Epithelial cell of prostate (primary cell): ENCODE results near the gene VPS18.

ENCODE experiments used
- DNase-seq: peaks from one replicate; pipeline ENCODE4 v3.0.0-alpha.2; 2011; ENCODE audit warnings: low read depth, low spot score
- H3K27ac ChIP-seq: fragments of 450-650 bp; 2 replicates; pipeline ENCODE4 v1.5.1; 2017; ENCODE audit warnings: mild to moderate bottlenecking

VPS18 gene

GRCh38 chr15:40915679-40916078 is 21.4 kb downstream of the VPS18 start:
- DNase-seq = no peak
- H3K27ac ChIP-seq = no peak overlapping the region

DNA sequence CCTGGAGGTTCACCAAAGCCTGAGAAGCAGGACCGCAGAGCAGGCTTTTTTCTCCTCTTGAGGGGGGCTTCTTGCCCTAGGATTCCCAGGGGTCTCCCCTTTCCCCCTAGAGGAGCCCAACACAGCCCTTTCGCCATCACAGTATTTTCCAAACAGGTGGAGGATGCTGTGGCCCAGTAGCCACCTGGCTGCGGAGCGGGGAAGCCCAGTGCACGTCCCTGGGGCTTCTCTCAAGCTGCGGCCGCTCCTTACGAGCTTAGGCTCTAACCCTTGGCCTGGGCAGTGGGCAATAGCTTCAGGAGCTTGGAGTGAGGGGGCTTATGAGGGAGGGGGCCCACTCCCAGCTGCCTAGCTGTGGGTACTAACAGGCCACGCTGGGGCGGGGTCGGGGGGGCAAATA is 23.3 kb downstream of the VPS18 start:
- H3K27ac ChIP-seq = no peak overlapping the region
- DNase-seq = no peak

DNA sequence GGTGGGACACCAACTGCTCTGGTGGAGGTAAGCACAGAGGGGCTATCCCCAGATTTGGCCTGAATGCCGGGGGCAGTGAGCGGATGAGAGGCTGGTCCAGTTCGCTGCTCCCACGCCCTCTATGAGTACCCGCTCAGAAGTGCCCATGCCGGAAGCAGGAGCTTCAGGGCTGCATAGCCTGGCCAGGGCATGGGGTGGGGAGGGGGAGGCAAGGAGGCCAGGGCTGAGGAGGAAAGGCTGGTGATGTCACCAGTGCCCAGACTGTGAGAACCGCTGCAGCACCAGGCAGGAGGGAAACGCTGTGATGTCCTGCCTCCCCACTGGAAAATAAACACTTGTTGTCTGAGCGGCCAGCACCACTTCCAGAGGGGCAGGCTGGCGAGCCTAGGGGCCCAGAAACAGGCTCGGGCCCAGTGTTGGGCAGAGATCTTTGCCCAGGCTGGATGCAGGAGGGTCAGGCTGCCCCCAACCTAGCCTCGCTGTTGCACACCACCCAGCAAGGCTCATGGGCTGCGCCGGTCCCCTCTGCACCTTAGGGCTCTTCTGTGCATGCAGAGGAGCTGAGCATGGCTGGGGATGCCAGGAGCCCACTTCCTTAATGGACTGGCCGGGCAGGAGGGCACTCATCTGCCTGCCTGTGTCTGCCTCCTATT is 24.0 kb downstream of the VPS18 start:
- no peak overlapping the region for H3K27ac ChIP-seq
- no peak for DNase-seq

GRCh38 chr15:40918799-40919392 is 24.6 kb downstream of the VPS18 start:
- H3K27ac ChIP-seq = no peak overlapping the region
- DNase-seq = no peak

DNA sequence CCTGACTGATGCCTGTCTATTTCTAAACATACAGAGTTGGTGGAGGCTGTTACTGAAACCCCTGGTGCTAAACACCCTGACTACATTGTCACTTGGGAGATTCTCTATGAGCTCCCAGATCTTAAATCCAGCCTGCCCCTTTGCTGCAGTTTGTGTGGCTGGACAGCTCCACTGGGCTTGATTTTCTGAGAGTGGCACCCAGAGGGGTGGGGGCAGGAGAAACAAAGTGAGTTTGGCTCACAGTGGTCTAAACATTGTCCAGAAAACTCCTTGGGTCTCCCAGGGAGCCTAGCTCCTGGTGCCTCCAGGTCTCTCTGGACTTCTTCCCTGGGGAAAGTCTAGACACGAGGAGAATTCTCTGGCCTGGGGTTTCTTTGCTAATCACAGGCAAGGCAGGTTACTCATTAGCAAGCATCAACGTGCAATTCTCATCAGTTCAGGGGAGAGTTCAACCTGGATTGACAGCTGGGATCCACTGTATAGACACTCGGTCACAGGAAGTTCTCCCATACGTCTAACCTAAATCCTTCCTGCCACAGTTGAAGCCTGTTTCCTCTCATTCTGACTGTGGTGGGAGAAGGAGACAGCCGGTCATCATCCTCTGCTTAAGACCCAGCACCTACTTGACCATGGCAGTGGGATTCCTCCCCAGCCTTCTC is 27.8 kb downstream of the VPS18 start:
- DNase-seq = no peak
- no peak overlapping the region for H3K27ac ChIP-seq

- DNase-seq = no peak
- no peak overlapping the region for H3K27ac ChIP-seq
Measured at GRCh38 chr15:40922608-40923005, 28.4 kb downstream of the VPS18 start.

DNA sequence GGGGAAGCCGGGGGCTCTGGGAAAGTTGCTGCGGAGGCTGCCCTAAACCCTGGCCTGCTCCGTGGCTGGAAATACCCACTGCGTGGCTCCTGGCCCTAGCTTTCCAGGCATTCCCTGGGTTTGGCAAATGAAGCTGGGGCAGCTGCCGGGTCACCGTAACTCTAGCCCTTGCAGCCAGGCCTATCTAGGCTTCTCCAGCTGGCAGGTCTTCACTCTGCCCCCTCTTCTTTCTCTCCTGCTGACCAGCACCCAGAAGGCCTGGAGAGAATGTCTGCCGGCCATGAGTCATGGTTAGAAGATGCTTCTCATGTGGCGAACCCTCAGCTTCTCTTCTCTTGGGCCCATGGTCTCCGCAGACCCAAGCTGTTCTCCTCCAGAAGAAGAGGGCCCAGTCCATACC is 29.3 kb downstream of the VPS18 start:
- H3K27ac ChIP-seq = no peak overlapping the region

DNA sequence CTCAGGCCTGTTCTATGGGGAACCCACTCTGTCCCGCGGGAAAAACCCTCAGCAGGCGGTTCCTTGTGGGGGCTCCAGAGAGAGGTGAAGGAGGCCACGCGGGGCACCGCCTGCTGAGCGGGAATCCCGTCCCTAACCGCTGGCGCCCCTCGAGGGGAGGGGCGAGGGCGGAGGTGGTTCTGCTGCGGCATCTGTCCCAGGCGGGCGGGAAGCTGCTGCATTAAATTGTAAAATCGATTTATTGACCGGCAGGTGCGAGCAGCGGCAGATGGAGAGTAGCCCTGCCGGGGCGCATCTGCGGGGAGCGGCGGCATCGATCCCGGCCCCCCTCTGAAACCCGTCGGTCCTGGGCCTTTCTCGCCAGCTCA is 31.2 kb downstream of the VPS18 start:
- no peak overlapping the region for H3K27ac ChIP-seq
- no peak for DNase-seq

More for the DNA sequence above, 29.3 kb downstream of the VPS18 start:
- DNase-seq = no peak

DNA sequence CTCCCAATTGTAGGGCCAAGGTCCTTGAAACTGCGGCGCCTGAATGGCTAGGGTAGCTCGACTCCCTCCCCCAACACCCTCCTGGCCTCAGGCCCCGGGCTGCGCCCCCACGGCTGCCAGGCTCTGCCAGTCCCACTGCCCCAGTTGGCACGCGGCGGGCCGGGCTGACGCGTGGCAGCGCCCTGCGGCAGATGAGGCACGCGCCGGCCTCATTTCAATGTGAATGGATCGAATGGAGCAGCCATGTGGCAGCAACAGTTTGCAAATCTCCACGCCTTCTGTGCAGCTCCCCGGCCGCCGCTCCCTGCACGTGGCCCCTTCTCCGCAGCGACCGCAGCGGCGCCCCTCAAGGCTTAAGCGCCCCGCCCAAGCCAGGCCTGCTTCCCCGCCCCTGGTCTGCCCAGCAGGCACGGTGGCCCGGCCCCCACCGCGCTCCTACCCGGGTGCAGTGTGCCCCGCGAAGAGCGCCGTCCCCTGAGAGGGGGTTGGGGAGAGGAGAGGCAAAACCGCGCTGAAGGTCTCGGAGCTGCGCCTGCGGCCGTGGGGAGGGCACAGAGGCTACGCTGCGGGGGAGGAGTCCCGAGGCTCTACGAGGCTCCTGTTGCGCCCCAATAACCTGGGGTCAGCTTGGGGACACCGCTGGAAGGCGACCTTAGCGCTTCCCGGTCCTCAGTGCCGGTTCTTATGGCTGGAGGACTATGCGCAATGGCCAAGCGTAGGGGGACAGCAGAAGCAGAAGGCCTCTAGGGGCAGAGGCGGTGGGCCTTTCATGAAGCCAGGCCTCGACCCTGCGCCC is 31.8 kb downstream of the VPS18 start:
- no peak overlapping the region for H3K27ac ChIP-seq
- no peak for DNase-seq

- H3K27ac ChIP-seq = no peak overlapping the region
- no peak for DNase-seq
Measured at GRCh38 chr15:40926659-40927494, 32.6 kb downstream of the VPS18 start.

- no peak overlapping the region for H3K27ac ChIP-seq
- no peak for DNase-seq
Measured at GRCh38 chr15:40927495-40927872, 33.2 kb downstream of the VPS18 start.

DNA sequence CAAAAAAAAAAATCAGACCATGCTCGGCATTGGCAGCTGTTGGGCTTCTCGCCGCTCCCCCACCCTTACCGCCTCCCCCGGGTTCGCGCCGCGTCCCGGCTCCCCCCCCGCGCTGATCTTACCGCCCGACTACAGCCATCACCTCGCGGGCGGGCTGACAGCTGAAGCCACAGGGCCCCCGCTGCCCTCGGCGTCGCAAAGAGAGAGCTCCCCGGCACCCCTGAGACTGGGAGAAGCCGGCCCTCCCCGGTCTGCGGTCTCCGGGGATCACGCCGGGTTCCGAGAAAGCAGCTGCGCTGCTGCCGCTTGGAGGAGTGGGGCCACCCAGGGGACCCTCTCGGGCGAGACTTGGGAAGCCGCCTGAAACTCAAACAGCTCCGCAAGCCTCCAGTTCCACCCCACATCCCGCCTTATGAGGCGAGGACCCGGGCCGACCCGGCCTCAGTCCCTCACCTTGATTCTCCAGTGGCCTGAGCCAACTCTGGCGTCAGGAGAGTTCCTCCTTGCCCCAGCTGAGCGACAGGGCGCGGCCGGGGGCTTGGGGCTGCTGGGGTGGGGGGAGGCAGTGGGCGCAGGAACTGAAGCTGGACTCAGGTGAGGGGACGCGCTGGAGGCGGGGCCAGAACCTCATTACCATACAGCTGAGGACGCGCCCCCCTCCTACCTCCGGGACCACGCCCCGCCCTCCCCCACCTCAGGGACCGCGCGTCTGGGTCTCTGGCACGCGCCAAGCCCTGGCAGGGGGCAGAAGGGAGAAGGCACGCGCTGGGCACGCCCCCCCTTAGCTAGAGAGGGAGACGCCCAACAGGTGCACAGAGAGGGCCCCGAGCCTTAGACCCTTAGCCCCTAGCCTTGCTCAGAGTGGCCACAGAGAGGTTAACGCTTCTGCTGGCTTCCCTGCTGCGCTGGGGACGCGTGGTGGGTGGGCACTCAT is 33.9 kb downstream of the VPS18 start:
- no peak for DNase-seq

GRCh38 chr15:40928821-40929659 is 34.8 kb downstream of the VPS18 start, which contains the start of gene DLL4:
Gene DLL4, plus strand, starts transcription at chr15:40929340. Its CDS starts 329 bp downstream, at chr15:40929669.
- no peak within 1 kb of the TSS for H3K27ac ChIP-seq
- no peak for DNase-seq

More for the DNA sequence above, 33.9 kb downstream of the VPS18 start:
- no peak overlapping the region for H3K27ac ChIP-seq

DNA sequence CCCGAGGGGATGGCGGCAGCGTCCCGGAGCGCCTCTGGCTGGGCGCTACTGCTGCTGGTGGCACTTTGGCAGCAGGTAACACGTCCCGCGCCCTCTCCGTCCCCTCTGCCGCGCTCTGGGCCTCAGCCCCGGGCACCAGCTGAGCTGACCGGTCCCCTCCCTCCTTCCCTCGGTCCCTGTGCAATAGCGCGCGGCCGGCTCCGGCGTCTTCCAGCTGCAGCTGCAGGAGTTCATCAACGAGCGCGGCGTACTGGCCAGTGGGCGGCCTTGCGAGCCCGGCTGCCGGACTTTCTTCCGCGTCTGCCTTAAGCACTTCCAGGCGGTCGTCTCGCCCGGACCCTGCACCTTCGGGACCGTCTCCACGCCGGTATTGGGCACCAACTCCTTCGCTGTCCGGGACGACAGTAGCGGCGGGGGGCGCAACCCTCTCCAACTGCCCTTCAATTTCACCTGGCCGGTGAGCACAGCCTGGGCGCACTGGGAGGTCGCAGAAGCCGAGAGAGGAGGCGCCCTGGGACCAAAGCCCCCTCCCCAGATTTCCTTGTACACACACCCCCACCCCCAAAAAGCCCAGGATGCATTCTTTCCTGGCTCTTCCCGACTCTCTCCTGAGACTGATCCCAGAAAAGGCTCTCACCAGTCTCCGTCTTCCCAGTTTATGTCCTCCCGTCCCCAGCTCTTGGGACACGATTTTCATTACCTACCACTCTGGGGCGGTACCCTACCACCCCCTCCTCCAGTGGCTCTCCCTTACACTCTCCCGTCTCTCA is 35.6 kb downstream of the VPS18 start:
- no peak overlapping the region for H3K27ac ChIP-seq
- no peak for DNase-seq

- H3K27ac ChIP-seq = no peak overlapping the region
- no peak for DNase-seq
Measured at GRCh38 chr15:40930430-40931299, 36.4 kb downstream of the VPS18 start.

DNA sequence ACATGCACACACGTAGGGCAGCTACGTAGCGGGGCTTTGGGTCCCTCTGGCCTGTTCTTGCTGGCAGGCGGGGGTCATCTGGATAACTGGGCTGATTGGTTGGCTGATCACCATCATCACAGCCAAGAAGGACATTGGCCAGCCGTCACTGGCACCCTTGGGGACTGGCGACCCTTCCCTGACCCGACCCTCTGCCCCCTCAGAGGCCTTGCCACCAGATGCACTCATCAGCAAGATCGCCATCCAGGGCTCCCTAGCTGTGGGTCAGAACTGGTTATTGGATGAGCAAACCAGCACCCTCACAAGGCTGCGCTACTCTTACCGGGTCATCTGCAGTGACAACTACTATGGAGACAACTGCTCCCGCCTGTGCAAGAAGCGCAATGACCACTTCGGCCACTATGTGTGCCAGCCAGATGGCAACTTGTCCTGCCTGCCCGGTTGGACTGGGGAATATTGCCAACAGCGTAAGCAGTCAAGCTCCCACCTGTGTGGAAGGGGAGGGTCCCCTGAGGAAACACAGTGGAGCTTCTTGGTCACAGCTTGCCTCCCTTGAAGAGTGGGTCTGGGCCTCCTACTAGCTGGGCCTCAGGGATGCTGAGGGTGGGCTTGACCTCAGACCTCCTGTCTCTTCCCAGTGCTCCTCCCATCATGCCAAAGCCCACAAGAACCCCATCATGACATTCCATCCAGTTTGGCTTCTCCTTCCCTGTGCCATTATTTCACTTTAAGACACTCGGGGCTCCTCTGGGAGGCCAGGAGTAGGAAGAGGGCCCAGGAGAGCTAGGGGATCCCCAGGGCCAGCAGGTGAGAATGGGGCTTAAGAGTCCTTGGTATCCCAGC is 37.3 kb downstream of the VPS18 start:
- DNase-seq = no peak
- H3K27ac ChIP-seq = no peak overlapping the region
